B cell (primary cell): ENCODE data around the gene CLCNKA.

ENCODE experiments used
- CTCF ChIP-seq: fragments of 200-600 bp; IDR thresholded peaks from one replicate; pipeline ENCODE4 v1.8.0; 2022; ENCODE audit warnings: antibody characterized with exemption, mild to moderate bottlenecking
- EZH2 ChIP-seq: IDR thresholded peaks from 2 replicates; pipeline ENCODE4 v1.6.1; 2012; ENCODE audit warnings: borderline replicate concordance, low read depth, mild to moderate bottlenecking, moderate library complexity, low read length; ENCODE audit not compliant: insufficient read depth, poor library complexity, severe bottlenecking

GRCh38 chr1:16063226-16063829 is 41.5 kb downstream of the CLCNKA start:
- TF ChIP-seq CTCF (no peak), EZH2 (no peak)
